IPS DF 6.9 (cell line): ENCODE data around the gene LCE2B.
"Not testable (repeated sequence)": the region's sequence is repeated elsewhere in the genome, so short reads cannot be mapped to it uniquely, and the experiment has no call there.

Source experiments
- DNase-seq: peaks from one replicate; pipeline ENCODE4 v3.0.0-alpha.2; 2013; ENCODE audit warnings: low read depth, low spot score
- H3K27ac ChIP-seq: one replicate; pipeline ENCODE4 v1.5.1; 2013; ENCODE audit warnings: low read length, control low read depth
- H3K27me3 ChIP-seq: 2 replicates; pipeline ENCODE4 v1.6.1; 2013; ENCODE audit warnings: mild to moderate bottlenecking, low read length; ENCODE audit not compliant: control insufficient read depth, insufficient read depth
- H3K36me3 ChIP-seq: 2 replicates; pipeline ENCODE4 v1.6.1; 2013; ENCODE audit warnings: low read length; ENCODE audit not compliant: control insufficient read depth, insufficient read depth
- H3K4me1 ChIP-seq: 2 replicates; pipeline ENCODE4 v1.6.1; 2013; ENCODE audit warnings: low read length; ENCODE audit not compliant: control insufficient read depth, insufficient read depth
- H3K4me3 ChIP-seq: 2 replicates; pipeline ENCODE4 v1.5.1; 2013; ENCODE audit warnings: mild to moderate bottlenecking, low read length
- H3K9me3 ChIP-seq: 2 replicates; pipeline ENCODE4 v1.6.1; 2013; ENCODE audit warnings: low read length, inconsistent platforms; ENCODE audit not compliant: control insufficient read depth, insufficient read depth
- WGBS: extraction: QIAGEN DNeasy Blood & Tissue Kit; methylation state at CpG from one replicate; pipeline ENCODE4 v1.1.7; 2013; ENCODE audit warnings: mixed read lengths, missing lambda C conversion rate; ENCODE audit not compliant: insufficient read length, insufficient coverage; 5-methylcytosine and 5-hydroxymethylcytosine counted together

LCE2B gene

DNA sequence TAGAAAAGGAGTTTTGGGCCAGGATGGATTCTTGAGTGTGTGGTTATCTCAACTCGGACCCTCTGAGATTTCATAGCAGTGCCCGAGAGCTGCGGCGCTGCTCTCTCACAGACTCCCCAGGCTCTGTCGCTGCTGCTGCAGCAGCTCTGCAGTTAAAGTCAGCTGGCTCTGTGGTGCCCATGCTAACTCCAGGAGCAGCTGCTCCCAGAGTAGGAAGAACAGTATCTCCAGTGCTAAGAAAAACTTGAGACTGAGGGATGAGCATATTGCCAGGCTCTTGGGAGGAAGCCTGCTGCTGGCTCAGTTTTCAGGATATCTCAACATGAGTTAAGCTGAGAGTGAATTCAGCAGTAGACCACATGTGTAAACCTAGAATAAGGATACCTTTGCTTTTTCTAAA, 18.3 kb upstream of the LCE2B start:
- Histone ChIP-seq H3K27ac (no peak overlapping the region), H3K36me3 (no peaks in the 10 kb centered on the region), H3K27me3 (no peaks in the 10 kb centered on the region), H3K9me3 (peaks cover 14% of the 10 kb centered on the region), H3K4me1 (no peaks in the 10 kb centered on the region), H3K4me3 (no peak overlapping the region)
- WGBS = no CpG with 5 or more reads among the region's 5 CpGs
- no peak for DNase-seq

GRCh38 chr1:152673016-152673415, 12.9 kb upstream of the LCE2B start:
- DNase-seq = no peak
- H3K4me1 ChIP-seq = no peaks in the 10 kb centered on the region
- no peaks in the 10 kb centered on the region for H3K27me3 ChIP-seq
- H3K9me3 ChIP-seq = no peaks in the 10 kb centered on the region; the same call in 1 of the 2 replicates
- H3K4me3 ChIP-seq = no peak overlapping the region
- H3K36me3 ChIP-seq = no peaks in the 10 kb centered on the region
- H3K27ac ChIP-seq = no peak overlapping the region
- no CpG with 5 or more reads among the region's 2 CpGs for WGBS

GRCh38 chr1:152674983-152675382, 10.9 kb upstream of the LCE2B start, which contains the start of gene LCE2C:
Gene LCE2C (plus strand): TSS chr1:152675279. CDS start chr1:152676016, 737 bp downstream.
- not testable (repeated sequence) for H3K9me3 ChIP-seq, H3K4me3 ChIP-seq, H3K36me3 ChIP-seq, H3K4me1 ChIP-seq, H3K27me3 ChIP-seq, H3K27ac ChIP-seq, DNase-seq
- no CpG with 5 or more reads among the region's 3 CpGs for WGBS

- WGBS = no CpG with 5 or more reads among the region's 6 CpGs
Observed at GRCh38 chr1:152679459-152679858, 6.5 kb upstream of the LCE2B start.

GRCh38 chr1:152681616-152682015, 4.3 kb upstream of the LCE2B start:
- no peak for DNase-seq
- H3K27me3 ChIP-seq = no peaks in the 10 kb centered on the region
- peaks cover 9% of the 10 kb centered on the region for H3K9me3 ChIP-seq
- no peak overlapping the region for H3K27ac ChIP-seq
- WGBS = no CpG with 5 or more reads among the region's 2 CpGs
- no peaks in the 10 kb centered on the region for H3K4me1 ChIP-seq
- H3K36me3 ChIP-seq = no peaks in the 10 kb centered on the region
- no peak overlapping the region for H3K4me3 ChIP-seq

More at GRCh38 chr1:152679459-152679858, 6.5 kb upstream of the LCE2B start:
- Histone ChIP-seq H3K27ac (no peak overlapping the region), H3K27me3 (no peaks in the 10 kb centered on the region), H3K9me3 (peaks cover 7% of the 10 kb centered on the region), H3K4me1 (no peaks in the 10 kb centered on the region), H3K4me3 (no peak overlapping the region), H3K36me3 (no peaks in the 10 kb centered on the region)
- no peak for DNase-seq

- Histone ChIP-seq H3K27ac (no peak overlapping the region), H3K4me3 (no peak overlapping the region), H3K4me1 (no peaks in the 10 kb centered on the region), H3K36me3 (no peaks in the 10 kb centered on the region), H3K27me3 (no peaks in the 10 kb centered on the region), H3K9me3 (peaks cover 12% of the 10 kb centered on the region)
- DNase-seq = no peak
Observed at GRCh38 chr1:152683846-152684245, 2.1 kb upstream of the LCE2B start.

DNA sequence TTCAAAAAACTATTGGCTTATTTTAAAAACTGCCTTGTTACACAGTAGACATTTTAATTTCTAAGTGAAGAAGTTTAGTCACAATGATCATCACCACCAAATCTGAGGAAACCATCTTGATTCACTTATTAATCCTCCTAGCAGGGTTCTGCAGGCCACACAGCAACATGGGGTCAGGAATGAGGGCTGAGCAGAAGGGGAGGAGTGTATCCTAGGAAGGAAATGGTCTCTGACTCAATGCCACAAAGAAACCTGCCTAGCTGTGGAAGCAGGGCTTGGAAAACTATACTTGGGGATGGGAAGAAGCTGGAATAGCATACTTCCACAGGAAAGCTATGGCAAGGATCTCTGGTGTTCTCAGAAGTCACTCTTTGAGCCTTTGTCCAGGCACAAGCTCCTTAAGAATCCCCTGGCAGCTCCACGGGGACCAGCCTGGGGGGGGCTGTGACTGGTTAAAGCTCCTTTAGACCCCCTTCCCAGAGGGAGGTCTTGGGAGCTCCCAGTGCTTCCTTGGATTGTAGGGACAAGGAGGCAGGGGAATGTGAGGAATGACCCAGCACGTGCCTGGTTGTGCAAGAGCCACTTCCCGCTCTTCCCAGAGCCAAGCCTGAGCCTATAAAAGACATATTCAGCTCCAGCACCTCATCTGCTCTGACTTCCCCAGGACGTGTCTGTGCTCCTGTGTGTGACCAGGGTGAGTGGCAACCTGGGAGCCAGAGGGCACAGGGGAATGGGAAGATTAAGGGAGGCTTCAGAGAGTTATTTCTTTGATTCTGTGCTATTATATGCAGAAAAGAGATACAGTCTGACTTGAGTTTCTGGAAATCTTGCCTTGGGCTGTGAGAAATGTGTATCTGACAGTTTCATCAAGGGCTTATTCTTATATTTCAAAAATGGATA, 12.0 kb downstream of the LCE2B start, which contains the start of gene LCE2A:
Gene LCE2A, plus strand, starts transcription at position 645 of the 900 bp plus-strand sequence. CDS start 557 bp downstream, outside the sequence.
- H3K36me3 ChIP-seq = no peaks in the 10 kb centered on the region
- WGBS = no CpG with 5 or more reads among the region's 4 CpGs
- no peaks in the 10 kb centered on the region for H3K27me3 ChIP-seq

GRCh38 chr1:152699746-152700145, 13.8 kb downstream of the LCE2B start:
- no peak overlapping the region for H3K4me3 ChIP-seq
- no peaks in the 10 kb centered on the region for H3K27me3 ChIP-seq
- no peaks in the 10 kb centered on the region for H3K36me3 ChIP-seq
- no peaks in the 10 kb centered on the region for H3K4me1 ChIP-seq
- WGBS = no CpG with 5 or more reads among the region's 4 CpGs
- H3K27ac ChIP-seq = no peak overlapping the region
- H3K9me3 ChIP-seq = peaks cover 5% of the 10 kb centered on the region
- no peak for DNase-seq

More for the DNA sequence above, 12.0 kb downstream of the LCE2B start, which contains the start of gene LCE2A:
- Histone ChIP-seq H3K4me1 (no peaks in the 10 kb centered on the region), H3K4me3 (no peak within 1 kb of the TSS), H3K9me3 (peaks cover 5% of the 10 kb centered on the region), H3K27ac (no peak within 1 kb of the TSS)
- no peak for DNase-seq

- Histone ChIP-seq H3K27ac (no peak within 1 kb of the TSS), H3K36me3 (no peaks in the 10 kb centered on the region), H3K4me3 (no peak within 1 kb of the TSS), H3K4me1 (no peaks in the 10 kb centered on the region), H3K27me3 (no peaks in the 10 kb centered on the region), H3K9me3 (peaks cover 10% of the 10 kb centered on the region)
- no peak for DNase-seq
- WGBS = no CpG with 5 or more reads among the region's 2 CpGs
Observed at GRCh38 chr1:152707860-152708259, 21.9 kb downstream of the LCE2B start, which contains the start of gene LCE4A. Gene LCE4A (plus strand): TSS chr1:152708160. CDS start chr1:152709076, 916 bp downstream.

DNA sequence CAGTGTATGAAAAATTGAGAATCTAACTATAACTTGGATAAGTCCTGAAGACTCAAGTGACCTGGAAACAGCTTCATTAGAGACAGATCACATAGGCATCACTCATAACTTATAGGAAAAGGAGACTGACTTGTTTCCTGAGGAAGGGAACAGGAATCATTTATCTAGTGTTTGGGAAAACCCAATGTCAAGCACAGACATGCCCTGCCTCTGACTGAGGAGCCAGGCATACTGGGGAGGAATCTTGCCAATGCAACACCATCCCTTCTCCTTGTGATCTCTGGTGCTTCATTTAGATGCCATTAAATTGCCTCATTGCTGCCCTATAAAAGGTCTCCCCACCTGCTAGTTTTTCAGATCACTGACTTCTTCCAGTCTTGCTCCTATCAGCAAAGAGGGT, 32.3 kb downstream of the LCE2B start:
- Histone ChIP-seq H3K27ac (no peak overlapping the region), H3K27me3 (no peaks in the 10 kb centered on the region), H3K4me3 (no peak overlapping the region), H3K4me1 (no peaks in the 10 kb centered on the region), H3K9me3 (peaks cover 15% of the 10 kb centered on the region), H3K36me3 (no peaks in the 10 kb centered on the region)
- DNase-seq = no peak

DNA sequence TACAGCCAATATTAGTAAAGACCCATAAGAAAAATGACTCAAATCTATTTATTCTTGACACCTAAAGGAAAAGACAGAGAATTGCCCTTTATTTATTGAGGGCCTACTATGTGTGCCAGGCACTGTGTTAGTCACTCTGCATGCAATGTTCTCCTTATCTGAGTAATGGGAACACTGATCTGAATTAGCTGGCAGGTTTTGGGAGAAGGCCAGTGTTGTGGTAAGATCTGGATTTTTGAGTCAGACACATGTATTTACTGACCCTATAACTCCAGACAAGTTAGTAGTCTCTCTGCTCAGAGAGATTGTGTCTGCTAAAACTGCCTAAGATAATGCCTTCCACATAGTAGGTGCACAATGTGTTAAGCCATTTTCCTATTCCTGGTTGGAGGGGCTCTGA, 39.3 kb downstream of the LCE2B start:
- H3K4me3 ChIP-seq = no peak overlapping the region
- no peaks in the 10 kb centered on the region for H3K4me1 ChIP-seq
- H3K27ac ChIP-seq = no peak overlapping the region
- peaks cover 5% of the 10 kb centered on the region for H3K9me3 ChIP-seq
- no peaks in the 10 kb centered on the region for H3K27me3 ChIP-seq
- H3K36me3 ChIP-seq = no peaks in the 10 kb centered on the region
- no peak for DNase-seq
